ENCODE data around the gene CDK6. TPM values are rescaled to one million over a fixed set of nuclear protein-coding genes. Genes with fewer than 3 reads are reported as not detected.

Gene CDK6
- total and polyA plus RNA-seq, 9 of the 15 experiments (the other 6 are each of a cell fraction or from before 2014, with no cell fraction given), result 7.6 to 109 (median 44.4) TPM

- TF ChIP-seq HDAC3 (IDR thresholded peaks at IDR 0.05; ENCODE audit: borderline replicate concordance, partially characterized antibody) (no peak), MXI1 (IDR thresholded peaks at IDR 0.05; ENCODE audit: low read depth, low read length) (no peak), FOXJ3 (CRISPR knock-in tag; IDR thresholded peaks at IDR 0.05) (no peak), ARID2 (IDR thresholded peaks at IDR 0.05) (no peak), GABPB2 (CRISPR knock-in tag; conservative IDR thresholded peaks at IDR 0.05) (no peak), NONO (IDR thresholded peaks at IDR 0.05; ENCODE audit: low read depth in 2 of 2, low read length in 1 of 2) (no peak), SAFB2 (IDR thresholded peaks at IDR 0.05; ENCODE audit: borderline replicate concordance, low read depth, low read length, severe bottlenecking) (no peak), SMARCA5 (IDR thresholded peaks at IDR 0.05) (no peak), MTA2 (IDR thresholded peaks at IDR 0.05; ENCODE audit: low read depth) (no peak), POLR2G (IDR thresholded peaks at IDR 0.05; ENCODE audit: low read depth, low read length) (peak; percentile 58; the same call in 1 of the 2 replicates), KLF1 (tag; IDR thresholded peaks at IDR 0.05) (no peak), NFIC (IDR thresholded peaks at IDR 0.05) (no peak), PML (IDR thresholded peaks at IDR 0.05; ENCODE audit: low read length) (no peak), LARP7 (IDR thresholded peaks at IDR 0.05) (no peak), RB1 (IDR thresholded peaks at IDR 0.05; ENCODE audit: low read depth) (no peak), HNRNPLL (IDR thresholded peaks at IDR 0.05; ENCODE audit: low read depth, low read length, poor library complexity, severe bottlenecking) (peak; percentile 44), ATF2 (CRISPR knock-in tag; IDR thresholded peaks at IDR 0.05) (no peak), DEAF1 (CRISPR knock-in tag; IDR thresholded peaks at IDR 0.05) (no peak), ZNF699 (CRISPR knock-in tag; IDR thresholded peaks at IDR 0.05; ENCODE audit: insufficient replicate concordance) (no peak), HDAC6 (IDR thresholded peaks at IDR 0.05; ENCODE audit: low read depth, low read length) (no peak), IRF1 (CRISPR knock-in tag; IDR thresholded peaks at IDR 0.05; ENCODE audit: borderline replicate concordance) (no peak), ZBTB5 (IDR thresholded peaks at IDR 0.05) (no peak)
Measured at GRCh38 chr7:92833024-92833765, 3.2 kb downstream of the CDK6 start (continued).

Data from K562 (cell line).